MCF 10A (cell line): Measurements from ENCODE around the gene DNAJC27. TPM values are rescaled to one million over a fixed set of nuclear protein-coding genes. Genes with fewer than 3 reads are reported as not detected.
A peak's percentile ranks its signal among the peaks of the same experiment; 100 is the strongest.

Experiments
- BruUV-seq: library from RNA; stranded (reverse); fragments of 400-500 nt; replicated peaks from 2 replicates; lab custom pipeline; 2021; lab: Mats Ljungman, UMichigan
- CTCF ChIA-PET: fragments of 300-600 bp; sonication (Branson Sonifier 250); formaldehyde crosslinking; extraction: SDS; loops from one replicate; lab custom pipeline; 2021; ENCODE audit warnings: antibody characterized with exemption, inconsistent platforms; lab: Yijun Ruan, JAX
- POLR2A ChIA-PET: fragments of 300-600, 350-650 bp; sonication (Branson Sonifier 250); formaldehyde crosslinking; extraction: SDS; loops from one replicate; lab custom pipeline; 2020; ENCODE audit warnings: antibody characterized with exemption, inconsistent platforms; lab: Yijun Ruan, JAX
- DNase-seq: peaks from one replicate; pipeline ENCODE4 v3.0.0-alpha.2; 2018; ENCODE audit not compliant: unreplicated experiment
- H3K27ac Mint-ChIP-seq: one replicate; pipeline ENCODE4 v1.8.0; 2022; ENCODE audit warnings: mild to moderate bottlenecking, low read depth, mixed read lengths; ENCODE audit not compliant: unreplicated experiment
- H3K27me3 Mint-ChIP-seq: one replicate; pipeline ENCODE4 v1.8.0; 2022; ENCODE audit warnings: mixed read lengths; ENCODE audit not compliant: insufficient read depth, unreplicated experiment
- H3K36me3 Mint-ChIP-seq: one replicate; pipeline ENCODE4 v1.8.0; 2022; ENCODE audit warnings: mild to moderate bottlenecking, moderate library complexity, mixed read lengths; ENCODE audit not compliant: insufficient read depth, unreplicated experiment
- H3K4me1 Mint-ChIP-seq: one replicate; pipeline ENCODE4 v1.8.0; 2022; ENCODE audit warnings: mixed read lengths; ENCODE audit not compliant: insufficient read depth, unreplicated experiment
- H3K4me3 Mint-ChIP-seq: one replicate; pipeline ENCODE4 v1.8.0; 2022; ENCODE audit warnings: mild to moderate bottlenecking, moderate library complexity, mixed read lengths; ENCODE audit not compliant: unreplicated experiment
- H3K9me3 Mint-ChIP-seq: one replicate; pipeline ENCODE4 v1.8.0; 2022; ENCODE audit warnings: mixed read lengths; ENCODE audit not compliant: unreplicated experiment
- CTCF ChIP-seq: fragments of 200-600 bp; IDR thresholded peaks from one replicate; pipeline ENCODE4 v1.8.0; 2022; ENCODE audit warnings: antibody characterized with exemption, mild to moderate bottlenecking; ENCODE audit not compliant: unreplicated experiment
- intact Hi-C: fragments of 100-400 bp; cut with micrococcal nuclease; formaldehyde crosslinking; loops from 2 replicates; pipeline ENCODE4 v1.14.1; 2022
- total RNA-seq: library from RNA; stranded (reverse); gene quantifications from 2 replicates; pipeline ENCODE4 v1.2.3, GENCODE V29; 2022

DNAJC27 gene
- total RNA-seq, 1 experiment from 2014 or later, result 7.1 TPM

GRCh38 chr2:24917731-24918325, 53.9 kb downstream of the DNAJC27 start:
- TF ChIP-seq CTCF, result no peak
- CTCF ChIA-PET, result no interaction called here
- H3K27ac Mint-ChIP-seq, result no peak overlapping the region

GRCh38 chr2:24917086-24917485, 54.7 kb downstream of the DNAJC27 start:
- peaks cover 21% of the 10 kb centered on the region for H3K36me3 Mint-ChIP-seq
- POLR2A ChIA-PET, result no interaction called here

More at GRCh38 chr2:24917731-24918325, 53.9 kb downstream of the DNAJC27 start:
- Mint-ChIP-seq H3K9me3 (no peaks in the 10 kb centered on the region), H3K36me3 (peaks cover 20% of the 10 kb centered on the region), H3K4me1 (peaks cover 17% of the 10 kb centered on the region), H3K4me3 (peak overlapping the region; percentile 42), H3K27me3 (no peaks in the 10 kb centered on the region)
- intact Hi-C loops, result no loop called here
- no peak for DNase-seq
- POLR2A ChIA-PET, result interaction anchor here (2.2 kb wide), 1 partner anchor 55 kb away, joined by 5 read pairs; no protein-coding TSS in a partner anchor
- BruUV-seq, result no TSS peak

GRCh38 chr2:24915796-24916195, 56.0 kb downstream of the DNAJC27 start:
- CTCF ChIA-PET, result interaction anchor here (0.6 to 0.8 kb wide), 2 partner anchors 119 to 494 kb away, joined by 3 to 5 read pairs; no protein-coding TSS in a partner anchor
- DNase-seq, result peak; percentile 21

More at GRCh38 chr2:24917086-24917485, 54.7 kb downstream of the DNAJC27 start:
- Mint-ChIP-seq H3K27ac (no peak overlapping the region), H3K27me3 (no peaks in the 10 kb centered on the region), H3K4me3 (no peak overlapping the region), H3K4me1 (peaks cover 17% of the 10 kb centered on the region), H3K9me3 (no peaks in the 10 kb centered on the region)
- intact Hi-C loops, result no loop called here
- BruUV-seq, result no TSS peak
- CTCF ChIA-PET, result no interaction called here
- no peak for TF ChIP-seq CTCF
- DNase-seq, result peak; percentile 27

GRCh38 chr2:24915175-24915574, 56.6 kb downstream of the DNAJC27 start:
- POLR2A ChIA-PET, result no interaction called here
- H3K4me3 Mint-ChIP-seq, result no peak overlapping the region
- CTCF ChIA-PET, result no interaction called here

More at GRCh38 chr2:24915796-24916195, 56.0 kb downstream of the DNAJC27 start:
- TF ChIP-seq CTCF, result no peak
- no peaks in the 10 kb centered on the region for H3K27me3 Mint-ChIP-seq
- H3K36me3 Mint-ChIP-seq, result peaks cover 20% of the 10 kb centered on the region
- intact Hi-C loops, result no loop called here
- POLR2A ChIA-PET, result no interaction called here
- H3K27ac Mint-ChIP-seq, result no peak overlapping the region
- H3K9me3 Mint-ChIP-seq, result no peaks in the 10 kb centered on the region
- BruUV-seq, result no TSS peak
- peaks cover 17% of the 10 kb centered on the region for H3K4me1 Mint-ChIP-seq
- H3K4me3 Mint-ChIP-seq, result no peak overlapping the region

More at GRCh38 chr2:24915175-24915574, 56.6 kb downstream of the DNAJC27 start:
- BruUV-seq, result no TSS peak
- peaks cover 26% of the 10 kb centered on the region for H3K36me3 Mint-ChIP-seq
- H3K9me3 Mint-ChIP-seq, result no peaks in the 10 kb centered on the region
- no peaks in the 10 kb centered on the region for H3K27me3 Mint-ChIP-seq
- DNase-seq, result no peak
- H3K27ac Mint-ChIP-seq, result no peak overlapping the region
- H3K4me1 Mint-ChIP-seq, result peaks cover 17% of the 10 kb centered on the region
- intact Hi-C loops, result no loop called here
- TF ChIP-seq CTCF, result no peak
